Ascending aorta (tissue), 2 donors: ENCODE results near the gene ARSA. TPM values are rescaled to one million over a fixed set of nuclear protein-coding genes. Genes with fewer than 3 reads are reported as not detected.

ENCODE experiments used
- DNase-seq, 2 donors: peaks; one replicate each; pipeline ENCODE4 v3.0.0-alpha.2; 2019; ENCODE audit warnings: low spot score in 2 of 2
- H3K27ac ChIP-seq, 2 donors: fragments of 200-600 bp; sonication (generic); one replicate each; pipeline ENCODE4 v1.5.1; 2016 to 2017; ENCODE audit warnings: mild to moderate bottlenecking in 1 of 2
- H3K27me3 ChIP-seq: fragments of 200-600 bp; sonication (generic); one replicate; pipeline ENCODE4 v1.5.1; 2017
- H3K36me3 ChIP-seq, 2 donors: fragments of 200-600 bp; sonication (generic); one replicate each; pipeline ENCODE4 v1.5.1; 2016
- H3K4me1 ChIP-seq, 2 donors: fragments of 200-600 bp; sonication (generic); one replicate each; pipeline ENCODE4 v1.5.1; 2016 to 2017; ENCODE audit warnings: mild to moderate bottlenecking in 1 of 2
- H3K4me3 ChIP-seq, 2 donors: fragments of 200-600 bp; sonication (generic); one replicate each; pipeline ENCODE4 v1.5.1; 2016 to 2017; ENCODE audit warnings: mild to moderate bottlenecking in 1 of 2
- H3K9me3 ChIP-seq, 2 donors: fragments of 200-600 bp; sonication (generic); one replicate each; pipeline ENCODE4 v1.5.1; 2016
- CTCF ChIP-seq, 3 experiments: fragments of 200-600 bp in 2 of 3; fragments of 450-650 bp in 1 of 3; sonication (generic) in 2 of 3; IDR thresholded peaks; one replicate each; pipeline ENCODE4 v1.5.1; 2016 to 2019; ENCODE audit warnings: antibody characterized with exemption in 3 of 3, mild to moderate bottlenecking in 1 of 3, moderate library complexity in 1 of 3
- intact Hi-C: fragments of 100-400 bp; cut with DNase I; formaldehyde crosslinking; loops from one replicate; pipeline ENCODE4 v1.15.1; 2023
- total RNA-seq: library from RNA; depleted of rRNA; stranded (reverse); fragments of >200 nt; gene quantifications from one replicate; pipeline ENCODE4 v1.1.0, GENCODE V29; 2016

The ARSA gene
- total RNA-seq, 1 donor from 2014 or later: 111 TPM

GRCh38 chr22:50625131-50625567, 2.8 kb downstream of the ARSA start:
- intact Hi-C loops: loop anchor here (5.0 kb wide), 3 partner anchors 98 to 773 kb away; partner anchors contain the start of genes SCO2 and ZBED4
- no peak for TF ChIP-seq CTCF (IDR thresholded peaks at IDR 0.05)
- no peak overlapping the region for H3K4me3 ChIP-seq
- peak in 1 of 2 donors; percentile 60 for DNase-seq
- H3K4me1 ChIP-seq: peaks cover 4 to 15% of the 10 kb centered on the region in 2 donors
- no peaks in the 10 kb centered on the region for H3K27me3 ChIP-seq
- no peaks in the 10 kb centered on the region for H3K9me3 ChIP-seq
- no peaks in the 10 kb centered on the region for H3K36me3 ChIP-seq
- no peak overlapping the region for H3K27ac ChIP-seq

GRCh38 chr22:50624347-50625130, 3.4 kb downstream of the ARSA start:
- Histone ChIP-seq H3K27ac (no peak overlapping the region), H3K4me3 (no peak overlapping the region), H3K36me3 (no peaks in the 10 kb centered on the region), H3K9me3 (no peaks in the 10 kb centered on the region), H3K4me1 (peaks cover 4 to 15% of the 10 kb centered on the region in 2 donors), H3K27me3 (no peaks in the 10 kb centered on the region)
- intact Hi-C loops: loop anchor here (5.0 kb wide), 3 partner anchors 97 to 772 kb away; partner anchors contain the start of genes SCO2 and ZBED4
- no peak for TF ChIP-seq CTCF (IDR thresholded peaks at IDR 0.05)
- peak in 1 of 2 donors; percentile 56 for DNase-seq

GRCh38 chr22:50622723-50623327, 5.1 kb downstream of the ARSA start:
- DNase-seq: no peak
- Histone ChIP-seq H3K27ac (no peak overlapping the region), H3K27me3 (no peaks in the 10 kb centered on the region), H3K36me3 (no peaks in the 10 kb centered on the region), H3K9me3 (no peaks in the 10 kb centered on the region), H3K4me3 (no peak overlapping the region), H3K4me1 (peaks cover 0 to 11% of the 10 kb centered on the region in 2 donors)
- intact Hi-C loops: no loop called here
- no peak for TF ChIP-seq CTCF (IDR thresholded peaks at IDR 0.05)

- no peaks in the 10 kb centered on the region for H3K9me3 ChIP-seq
Measured at GRCh38 chr22:50621948-50622722, 5.8 kb downstream of the ARSA start.

More at GRCh38 chr22:50621948-50622722, 5.8 kb downstream of the ARSA start:
- peaks cover 0 to 6% of the 10 kb centered on the region in 2 donors for H3K4me1 ChIP-seq
- intact Hi-C loops: no loop called here
- H3K27me3 ChIP-seq: no peaks in the 10 kb centered on the region
- peak in 1 of 3 experiments; percentile 13 for TF ChIP-seq CTCF (IDR thresholded peaks at IDR 0.05)
- DNase-seq: no peak
- no peaks in the 10 kb centered on the region for H3K36me3 ChIP-seq
- no peak overlapping the region for H3K4me3 ChIP-seq
- H3K27ac ChIP-seq: no peak overlapping the region
